EH (cell line): ENCODE data around the gene ZNF679.
"Not testable (repeated sequence)": the region's sequence is repeated elsewhere in the genome, so short reads cannot be mapped to it uniquely, and the experiment has no call there.

Experiments used
- DNase-seq: peaks from one replicate; pipeline ENCODE4 v3.0.0-alpha.2; 2015; ENCODE audit warnings: low read depth

ZNF679 gene

GRCh38 chr7:64228174-64228573 lies at the start of gene ZNF679:
TSS of gene ZNF679 (plus strand) at chr7:64228474. CDS start at chr7:64249118, 20,644 bp downstream.
- not testable (repeated sequence) for DNase-seq

GRCh38 chr7:64180989-64181388 lies 47.3 kb upstream of the ZNF679 start:
- peak; percentile 0 for DNase-seq

GRCh38 chr7:64181586-64181985 lies 46.7 kb upstream of the ZNF679 start:
- no peak for DNase-seq

- DNase-seq = no peak
Observed at GRCh38 chr7:64182036-64182790, 46.1 kb upstream of the ZNF679 start.

GRCh38 chr7:64183126-64183742 lies 45.0 kb upstream of the ZNF679 start:
- DNase-seq = no peak

GRCh38 chr7:64183827-64184372 lies 44.4 kb upstream of the ZNF679 start:
- no peak for DNase-seq

- DNase-seq = no peak
Observed at GRCh38 chr7:64184376-64184775, 43.9 kb upstream of the ZNF679 start.

GRCh38 chr7:64187408-64187807 lies 40.9 kb upstream of the ZNF679 start:
- no peak for DNase-seq

- DNase-seq = no peak
Observed at GRCh38 chr7:64192148-64192704, 36.0 kb upstream of the ZNF679 start.

GRCh38 chr7:64192775-64193174 lies 35.5 kb upstream of the ZNF679 start:
- no peak for DNase-seq

- DNase-seq = no peak
Observed at GRCh38 chr7:64206903-64207302, 21.4 kb upstream of the ZNF679 start, which contains the start of gene ZNF735. TSS of gene ZNF735 (plus strand) at chr7:64207203. CDS start at chr7:64207203, 0 bp downstream.

GRCh38 chr7:64219710-64220298 lies 8.5 kb upstream of the ZNF679 start:
- not testable (repeated sequence) for DNase-seq

GRCh38 chr7:64223366-64223765 lies 4.9 kb upstream of the ZNF679 start:
- no peak for DNase-seq

- DNase-seq = no peak
Observed at GRCh38 chr7:64266341-64266919, 38.2 kb downstream of the ZNF679 start.

- DNase-seq = no peak
Observed at GRCh38 chr7:64277630-64278029, 49.4 kb downstream of the ZNF679 start.

GRCh38 chr7:64294701-64295420 lies 66.6 kb downstream of the ZNF679 start:
- DNase-seq = no peak

- DNase-seq = not testable (repeated sequence)
Observed at GRCh38 chr7:64297418-64297817, 69.1 kb downstream of the ZNF679 start.

GRCh38 chr7:64300641-64301405 lies 72.5 kb downstream of the ZNF679 start:
- no peak for DNase-seq

GRCh38 chr7:64307254-64308015 lies 79.2 kb downstream of the ZNF679 start:
- peak; percentile 93 for DNase-seq

- DNase-seq = no peak
Observed at GRCh38 chr7:64308016-64308270, 79.7 kb downstream of the ZNF679 start.
